DND-41 (cell line): ENCODE measurements around the gene CDH23.

Experiments
- CTCF ChIP-seq: IDR thresholded peaks from 2 replicates; pipeline ENCODE4 v1.5.1; 2012; ENCODE audit warnings: borderline replicate concordance, low read length, moderate library complexity, mild to moderate bottlenecking; ENCODE audit not compliant: poor library complexity, severe bottlenecking; ENCODE audit errors: extremely low read depth
- EZH2 ChIP-seq: IDR thresholded peaks from 3 replicates; pipeline ENCODE4 v1.6.1; 2012; ENCODE audit warnings: borderline replicate concordance, low read depth, mild to moderate bottlenecking, moderate library complexity, low read length, inconsistent platforms; ENCODE audit not compliant: severe bottlenecking

- no peak for TF ChIP-seq EZH2
- TF ChIP-seq CTCF: no peak
These were observed 346.5 kb downstream of the CDH23 start for GRCh38 chr10:71743089-71743838.
